ENCODE measurements around the gene PIEZO2. TPM values are rescaled to one million over a fixed set of nuclear protein-coding genes. Genes with fewer than 3 reads are reported as not detected.
"Not testable (repeated sequence)": the region's sequence is repeated elsewhere in the genome, so short reads cannot be mapped to it uniquely, and the experiment has no call there.

Gene PIEZO2
- total RNA-seq, 2 donors from 2014 or later: 1.7 to 2.1 TPM

- ATAC-seq (no peak), DNase-seq (no peak)
- intact Hi-C loops (cut with DNase I): loop anchor here (2.0 to 10.0 kb wide), 3 partner anchors 300 to 590 kb away; no protein-coding TSS in a partner anchor
Measured at GRCh38 chr18:11155034-11155759, 5.8 kb upstream of the PIEZO2 start.

DNA sequence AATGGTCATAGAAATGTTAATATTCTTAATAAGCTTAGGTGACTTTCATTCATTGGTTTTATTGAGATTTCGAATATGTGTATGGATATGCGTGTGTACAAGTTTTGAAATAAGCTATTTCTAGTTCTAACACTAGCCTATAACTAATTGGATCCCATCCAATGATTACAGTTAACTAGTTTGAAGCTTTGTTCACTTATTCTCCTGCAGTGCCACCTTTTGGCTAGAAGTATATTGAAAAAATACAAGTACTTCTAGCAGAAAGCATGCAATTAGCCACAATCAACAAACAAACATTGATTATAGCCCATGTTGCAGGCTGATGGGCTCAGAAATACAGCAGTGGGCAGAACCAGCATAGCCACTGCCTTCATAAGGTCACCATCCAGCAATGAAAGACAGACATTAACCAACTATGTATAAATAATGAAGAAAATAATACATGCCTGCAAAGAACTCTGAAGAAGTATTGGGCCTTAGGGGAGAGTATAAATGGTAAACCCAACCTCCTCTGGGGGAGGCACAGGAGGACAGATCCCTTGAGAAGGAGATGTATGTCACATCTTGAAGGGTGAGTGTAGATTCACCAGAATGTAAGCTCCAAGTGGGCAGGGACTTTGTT, 5.1 kb upstream of the PIEZO2 start:
- DNase-seq (no peak), ATAC-seq (no peak)
- intact Hi-C loops (cut with DNase I): loop anchor here (2.0 to 10.0 kb wide), 4 partner anchors 300 to 592 kb away; no protein-coding TSS in a partner anchor

- no peak for DNase-seq
- intact Hi-C loops (cut with DNase I): loop anchor here (5.0 to 10.0 kb wide), 3 partner anchors 298 to 591 kb away; no protein-coding TSS in a partner anchor
- ATAC-seq: no peak
Measured at GRCh38 chr18:11153097-11153496, 3.7 kb upstream of the PIEZO2 start.

DNA sequence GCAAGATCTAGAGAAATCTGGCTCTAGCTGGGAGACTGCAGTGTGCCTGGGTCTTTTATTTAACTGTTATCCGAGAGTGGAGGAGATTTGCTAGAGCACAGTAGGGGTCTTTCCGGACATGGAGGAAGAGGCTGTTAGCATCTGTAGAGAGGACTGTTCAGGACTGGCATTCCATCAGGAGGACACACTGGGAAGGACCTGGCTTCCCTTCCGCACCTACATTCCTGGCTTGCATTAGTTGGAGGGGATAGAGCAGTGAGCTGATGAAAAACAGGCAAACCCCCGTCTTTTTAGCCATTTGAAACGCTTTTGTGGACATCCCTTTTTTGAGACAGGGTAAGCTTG, 874 bp upstream of the PIEZO2 start:
- intact Hi-C loops (cut with DNase I): loop anchor here (5.0 to 10.0 kb wide), 3 partner anchors 295 to 588 kb away; no protein-coding TSS in a partner anchor

DNA sequence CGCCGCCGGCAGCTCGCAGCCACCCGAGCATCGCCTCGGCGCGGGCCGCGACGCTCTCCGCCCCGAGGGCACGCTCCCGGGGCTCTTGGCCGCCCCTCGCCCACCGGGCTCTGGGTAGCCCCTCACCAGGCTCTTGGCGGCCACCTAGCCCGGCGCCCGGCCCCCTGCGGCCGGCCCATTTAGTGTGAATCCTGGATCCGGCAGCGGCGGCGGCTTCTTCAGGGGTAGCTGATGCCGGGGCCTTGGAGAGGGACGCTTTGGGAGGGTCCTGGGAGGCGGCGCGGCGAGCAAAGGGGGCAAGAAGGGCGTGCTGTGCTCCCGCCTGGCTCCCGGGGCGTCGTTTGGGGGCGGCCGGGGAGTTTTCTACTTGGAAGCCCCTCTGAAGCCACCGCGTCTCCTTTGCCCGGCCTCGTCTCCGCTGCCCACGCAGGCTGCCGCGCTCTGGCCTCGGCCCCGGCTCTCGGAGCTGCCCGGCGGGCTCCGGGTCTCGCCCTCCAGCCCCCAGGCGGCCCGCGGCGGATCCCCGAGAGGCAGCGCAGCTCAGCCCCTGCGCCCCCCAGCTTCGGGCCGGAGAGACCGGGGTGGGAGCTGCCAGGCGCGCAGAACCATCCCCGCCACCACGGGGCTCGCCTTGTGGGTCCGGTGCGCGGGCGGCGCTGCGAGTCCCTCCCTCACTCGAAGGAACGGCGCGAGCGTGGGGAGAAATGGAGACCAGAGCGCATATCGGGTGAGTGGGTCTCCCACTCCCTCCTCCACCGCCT, 509 bp downstream of the PIEZO2 start:
- DNase-seq (no peak), ATAC-seq (peak; percentile 7 to 55)
- intact Hi-C loops (cut with DNase I): loop anchor here in 1 of 2 donors (10.0 kb wide), 1 partner anchor 64 kb away; no protein-coding TSS in a partner anchor

More for the DNA sequence above, 874 bp upstream of the PIEZO2 start:
- ATAC-seq: no peak
- no peak for DNase-seq

- DNase-seq: no peak
- intact Hi-C loops (cut with DNase I): loop anchor here in 1 of 2 donors (10.0 kb wide), 1 partner anchor 63 kb away; no protein-coding TSS in a partner anchor
- peak in 1 of 2 donors; percentile 17 for ATAC-seq
Measured at GRCh38 chr18:11147962-11148679, 1.2 kb downstream of the PIEZO2 start.

DNA sequence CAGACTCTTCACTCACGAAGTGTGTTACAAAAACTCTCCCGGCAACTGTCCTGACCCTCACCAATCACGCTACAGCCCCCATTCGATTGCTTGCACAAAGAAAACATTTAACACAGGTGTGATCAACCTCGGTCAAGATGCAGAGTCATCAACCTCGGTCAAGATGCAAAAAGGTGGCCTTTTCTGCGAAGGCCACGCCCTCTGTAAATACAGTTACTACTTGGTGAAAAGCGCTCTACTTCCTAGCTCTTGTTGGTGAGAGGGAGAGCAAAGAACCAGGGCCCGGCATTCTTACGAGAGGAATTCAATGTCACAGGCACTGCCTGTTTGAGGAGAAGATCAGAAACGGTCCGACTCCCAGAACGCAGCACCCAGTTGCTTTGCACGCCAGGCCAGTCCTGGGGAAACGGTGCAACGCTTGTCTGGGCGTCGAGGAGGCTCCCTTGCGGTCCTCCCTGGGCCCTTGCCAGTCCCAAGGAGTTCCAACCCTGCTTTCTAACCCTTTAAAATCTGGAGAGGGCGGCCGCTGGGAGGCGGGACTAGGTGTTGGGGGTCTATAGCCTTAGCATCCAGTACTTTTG, 1.9 kb downstream of the PIEZO2 start:
- DNase-seq: no peak
- intact Hi-C loops (cut with DNase I): loop anchor here in 1 of 2 donors (10.0 kb wide), 1 partner anchor 63 kb away; no protein-coding TSS in a partner anchor
- no peak for ATAC-seq

- DNase-seq (no peak), ATAC-seq (no peak)
- intact Hi-C loops (cut with DNase I): loop anchor here in 1 of 2 donors (10.0 kb wide), 1 partner anchor 62 kb away; no protein-coding TSS in a partner anchor
Measured at GRCh38 chr18:11146947-11147345, 2.4 kb downstream of the PIEZO2 start.

- DNase-seq (no peak), ATAC-seq (peak; percentile 17 to 35)
- intact Hi-C loops (cut with DNase I): loop anchor here in 1 of 2 donors (10.0 kb wide), 1 partner anchor 62 kb away; no protein-coding TSS in a partner anchor
Measured at GRCh38 chr18:11146238-11146946, 3.0 kb downstream of the PIEZO2 start.

DNA sequence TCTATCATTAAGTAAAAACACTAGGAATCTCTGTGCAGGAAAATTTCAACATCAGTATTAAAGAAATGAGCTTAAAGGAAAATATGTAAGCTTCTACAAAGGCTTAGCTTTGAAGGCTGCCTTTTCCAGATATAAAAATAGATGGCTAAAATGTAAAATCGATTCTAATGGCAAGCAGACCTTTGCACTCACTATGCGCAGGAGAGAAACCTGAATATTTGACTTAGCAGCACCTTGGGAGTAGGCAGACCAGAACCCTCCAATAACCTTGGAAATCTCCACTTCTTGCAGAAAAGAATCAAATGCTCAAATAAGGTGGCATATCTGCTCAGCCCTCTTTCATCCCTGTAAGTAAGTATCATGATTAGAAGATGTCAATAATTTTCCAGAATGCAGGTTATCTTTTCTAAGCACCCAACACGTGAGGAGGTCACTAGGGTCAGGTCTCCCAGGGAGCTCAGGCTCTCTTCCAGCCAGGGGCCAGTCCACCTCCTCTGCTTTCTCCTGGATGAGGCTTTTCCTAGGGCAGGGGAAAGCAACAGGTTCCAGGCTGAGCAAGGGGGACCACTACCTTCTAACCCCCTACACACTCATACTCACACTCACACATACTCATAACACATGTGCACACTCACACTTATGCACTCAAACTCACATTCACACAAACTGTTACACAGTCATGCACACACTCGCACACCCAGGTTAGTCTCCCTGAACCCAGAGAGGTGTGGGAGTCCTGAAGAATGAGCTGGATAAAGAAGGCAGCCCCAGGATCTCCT, 3.8 kb downstream of the PIEZO2 start:
- ATAC-seq (no peak), DNase-seq (no peak)
- intact Hi-C loops (cut with DNase I): loop anchor here in 1 of 2 donors (10.0 kb wide), 1 partner anchor 61 kb away; no protein-coding TSS in a partner anchor

DNA sequence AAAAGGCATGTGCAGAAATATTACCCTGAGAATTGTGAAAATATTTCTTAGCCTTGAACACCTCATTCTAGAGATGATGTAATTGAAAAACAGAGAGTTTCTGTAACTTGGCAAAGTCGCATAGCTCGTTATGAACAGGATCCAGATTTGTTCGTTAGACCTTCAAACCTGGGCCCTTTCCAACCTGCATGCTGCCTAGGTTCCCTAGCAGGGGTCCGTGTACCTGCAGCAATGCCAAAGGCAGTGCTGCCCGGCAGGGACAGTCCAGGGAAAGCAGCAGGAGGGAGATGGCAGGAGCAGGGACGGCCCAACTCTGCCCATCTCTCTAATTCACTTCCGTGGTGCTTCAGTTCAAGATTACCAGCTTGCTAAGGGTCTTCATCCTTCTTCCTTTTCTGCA, 12.0 kb downstream of the PIEZO2 start:
- intact Hi-C loops (cut with DNase I): no loop called here
- ATAC-seq: no peak

DNA sequence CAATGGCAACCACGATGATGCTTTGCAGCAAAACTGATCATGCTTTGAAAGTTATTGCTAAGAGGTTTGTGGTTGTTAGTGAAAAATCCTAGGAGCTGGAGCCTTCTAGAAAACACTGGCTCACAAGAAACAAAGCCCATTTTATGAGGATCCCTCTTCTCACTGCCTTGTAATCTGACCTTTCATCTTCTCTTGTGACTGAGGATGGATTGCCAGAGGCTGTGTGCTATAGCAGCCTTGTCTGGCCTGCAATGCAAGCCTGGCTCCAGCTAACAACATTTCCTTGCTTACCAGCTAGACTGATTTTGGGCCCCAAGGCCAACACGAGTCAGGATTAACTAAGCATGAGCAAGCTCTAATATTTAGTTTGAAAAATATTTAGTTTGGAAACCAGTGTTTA, 13.1 kb downstream of the PIEZO2 start:
- intact Hi-C loops (cut with DNase I): no loop called here
- DNase-seq: no peak
- ATAC-seq: no peak

More for the DNA sequence above, 12.0 kb downstream of the PIEZO2 start:
- no peak for DNase-seq

DNA sequence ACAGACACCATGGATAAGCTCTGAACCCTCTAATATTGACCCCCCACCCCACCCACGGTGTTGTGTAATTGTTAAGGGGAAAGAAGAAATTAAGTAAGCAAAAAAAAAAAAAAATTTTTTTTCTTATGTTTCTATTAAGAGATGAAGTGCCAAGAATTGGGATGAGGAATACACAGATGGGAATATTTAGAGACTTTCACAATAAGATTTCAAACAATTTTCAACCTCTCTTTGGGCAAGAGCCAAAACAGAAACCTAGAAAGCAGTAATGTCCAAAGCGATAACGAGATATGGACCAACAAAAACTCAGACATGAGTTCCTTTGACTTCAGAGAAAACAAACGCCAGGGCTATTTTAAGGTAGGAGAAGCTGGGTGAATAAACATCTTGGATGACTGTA, 14.4 kb downstream of the PIEZO2 start:
- DNase-seq (no peak), ATAC-seq (no peak)
- intact Hi-C loops (cut with DNase I): no loop called here

DNA sequence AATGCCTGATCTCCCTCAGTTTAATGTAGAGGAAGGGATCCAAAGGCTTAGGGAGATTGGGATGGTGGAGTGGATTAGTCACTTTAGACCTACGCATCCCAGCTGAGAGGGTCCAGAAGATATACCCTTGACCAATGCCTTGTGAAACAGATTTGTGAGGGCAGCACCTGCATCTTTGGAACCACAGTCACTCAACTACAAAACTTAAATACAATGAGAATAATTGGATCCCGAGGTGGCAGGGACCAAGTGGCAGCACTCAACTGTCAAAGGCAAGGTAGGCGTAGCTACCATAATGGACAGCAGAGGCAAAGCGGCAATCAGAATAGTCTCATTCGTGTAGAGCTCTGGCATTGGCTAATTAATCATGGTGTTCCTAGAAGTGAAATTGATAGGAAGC, 20.3 kb downstream of the PIEZO2 start:
- ATAC-seq; DNase-seq; intact Hi-C loops (cut with DNase I): not testable (repeated sequence)

GRCh38 chr18:11125492-11126315, 23.7 kb downstream of the PIEZO2 start:
- no peak for DNase-seq
- peak; percentile 65 to 71 for ATAC-seq
- intact Hi-C loops (cut with DNase I): no loop called here

DNA sequence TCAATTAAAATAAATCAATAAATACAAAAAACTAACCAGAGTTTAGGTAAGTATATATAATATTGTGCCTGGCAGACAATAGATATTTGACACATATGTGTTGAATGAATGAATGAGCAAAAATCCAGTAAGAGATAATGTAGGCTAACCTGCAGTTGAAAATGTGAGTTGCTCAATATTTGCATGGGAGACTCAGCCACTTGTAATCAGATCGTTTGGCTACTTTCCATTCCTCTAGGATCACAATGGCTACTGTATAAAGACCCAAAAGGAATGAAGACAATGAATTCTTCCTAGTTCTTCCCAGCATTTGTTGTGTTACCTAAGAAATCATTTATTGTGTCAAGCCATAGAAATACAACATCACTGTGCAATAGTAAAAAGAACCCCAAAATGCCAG, 25.3 kb downstream of the PIEZO2 start:
- DNase-seq (no peak), ATAC-seq (no peak)
- intact Hi-C loops (cut with DNase I): no loop called here
